Activated B cell treated with CpG ODN at 0.5 μM for 24 hours (primary cell): ENCODE measurements around the gene TASP1. TPM values are rescaled to one million over a fixed set of nuclear protein-coding genes. Genes with fewer than 3 reads are reported as not detected.

Source experiments
- ATAC-seq: fragments of 200-7000 bp; cut with Tn5 transposase; one replicate; pipeline ENCODE4 v1.10.0; 2021; ENCODE audit warnings: low read depth, mild to moderate bottlenecking, moderate library complexity
- CTCF ChIA-PET: fragments of 350-600 bp; sonication (Branson Sonifier 250); formaldehyde crosslinking; loops from one replicate; lab custom pipeline; 2021; ENCODE audit warnings: antibody characterized with exemption; lab: Charles Lee
- POLR2A ChIA-PET: fragments of 350-600 bp; sonication (Branson Sonifier 250); formaldehyde crosslinking; loops from one replicate; lab custom pipeline; 2021; ENCODE audit warnings: antibody characterized with exemption; lab: Charles Lee
- DNase-seq: peaks from one replicate; pipeline ENCODE4 v3.0.0; 2022
- H3K27ac Mint-ChIP-seq: one replicate; pipeline ENCODE4 v1.8.0; 2020; ENCODE audit warnings: mixed read lengths
- H3K27me3 Mint-ChIP-seq: one replicate; pipeline ENCODE4 v1.8.0; 2021; ENCODE audit warnings: mixed read lengths
- H3K36me3 Mint-ChIP-seq: one replicate; pipeline ENCODE4 v1.8.0; 2021; ENCODE audit warnings: low read depth, mixed read lengths
- H3K4me1 Mint-ChIP-seq: one replicate; pipeline ENCODE4 v1.8.0; 2021; ENCODE audit warnings: mixed read lengths
- H3K4me3 Mint-ChIP-seq: one replicate; pipeline ENCODE4 v1.8.0; 2020; ENCODE audit warnings: mild to moderate bottlenecking, mixed read lengths
- H3K9me3 Mint-ChIP-seq: one replicate; pipeline ENCODE4 v1.8.0; 2020; ENCODE audit warnings: mixed read lengths
- CTCF ChIP-seq: fragments of 200-600 bp; IDR thresholded peaks from one replicate; pipeline ENCODE4 v1.8.0; 2022; ENCODE audit warnings: antibody characterized with exemption, mild to moderate bottlenecking
- intact Hi-C: fragments of 100-400 bp; cut with micrococcal nuclease; formaldehyde crosslinking; loops from one replicate; pipeline ENCODE4 v1.15.1; 2024
- total RNA-seq: library from RNA; stranded (reverse); gene quantifications from 2 replicates; pipeline ENCODE4 v1.2.3, GENCODE V29; 2022

The TASP1 gene
- total RNA-seq, 1 donor from 2014 or later: 20.6 TPM

- CTCF ChIA-PET: no interaction called here
- intact Hi-C loops: loop anchor here (2.0 kb wide), 1 partner anchor 15 kb away; no protein-coding TSS in a partner anchor
- POLR2A ChIA-PET: no interaction called here
- DNase-seq (no peak), ATAC-seq (no peak)
- no peaks in the 10 kb centered on the region for H3K4me1 Mint-ChIP-seq
- no peak for TF ChIP-seq CTCF
- H3K27ac Mint-ChIP-seq: no peak overlapping the region
- no peaks in the 10 kb centered on the region for H3K27me3 Mint-ChIP-seq
- H3K36me3 Mint-ChIP-seq: peaks cover 61% of the 10 kb centered on the region
- no peak overlapping the region for H3K4me3 Mint-ChIP-seq
- H3K9me3 Mint-ChIP-seq: peaks cover 33% of the 10 kb centered on the region
Measured at GRCh38 chr20:13507646-13508045, 131.1 kb downstream of the TASP1 start.

GRCh38 chr20:13501500-13501899 lies 137.2 kb downstream of the TASP1 start:
- CTCF ChIA-PET: no interaction called here
- TF ChIP-seq CTCF: no peak
- intact Hi-C loops: no loop called here
- H3K9me3 Mint-ChIP-seq: peaks cover 44% of the 10 kb centered on the region
- no peak for ATAC-seq
- peaks cover 79% of the 10 kb centered on the region for H3K36me3 Mint-ChIP-seq
- no peaks in the 10 kb centered on the region for H3K4me1 Mint-ChIP-seq
- DNase-seq: no peak
- H3K27ac Mint-ChIP-seq: no peak overlapping the region
- no peak overlapping the region for H3K4me3 Mint-ChIP-seq
- POLR2A ChIA-PET: no interaction called here
- H3K27me3 Mint-ChIP-seq: no peaks in the 10 kb centered on the region

GRCh38 chr20:13494019-13494418 lies 144.7 kb downstream of the TASP1 start:
- Mint-ChIP-seq H3K27me3 (no peaks in the 10 kb centered on the region), H3K4me3 (no peak overlapping the region), H3K4me1 (no peaks in the 10 kb centered on the region), H3K27ac (no peak overlapping the region), H3K9me3 (peaks cover 6% of the 10 kb centered on the region), H3K36me3 (peaks cover 29% of the 10 kb centered on the region)
- CTCF ChIA-PET: no interaction called here
- POLR2A ChIA-PET: no interaction called here
- TF ChIP-seq CTCF: no peak
- DNase-seq (no peak), ATAC-seq (no peak)
- intact Hi-C loops: no loop called here

- peaks cover 2% of the 10 kb centered on the region for H3K9me3 Mint-ChIP-seq
- no peak overlapping the region for H3K4me3 Mint-ChIP-seq
- H3K27me3 Mint-ChIP-seq: no peaks in the 10 kb centered on the region
- ChIA-PET CTCF (no interaction called here), POLR2A (no interaction called here)
- H3K36me3 Mint-ChIP-seq: peaks cover 23% of the 10 kb centered on the region
- no peak for ATAC-seq
- no peak overlapping the region for H3K27ac Mint-ChIP-seq
- TF ChIP-seq CTCF: no peak
- DNase-seq: no peak
- no peaks in the 10 kb centered on the region for H3K4me1 Mint-ChIP-seq
- intact Hi-C loops: loop anchor here (2.0 kb wide), 1 partner anchor 14 kb away; no protein-coding TSS in a partner anchor
Measured at GRCh38 chr20:13493143-13493542, 145.6 kb downstream of the TASP1 start.

- intact Hi-C loops: loop anchor here (2.0 kb wide), 1 partner anchor 15 kb away; no protein-coding TSS in a partner anchor
- TF ChIP-seq CTCF: no peak
- Mint-ChIP-seq H3K4me1 (no peaks in the 10 kb centered on the region), H3K36me3 (peaks cover 13% of the 10 kb centered on the region), H3K27me3 (no peaks in the 10 kb centered on the region), H3K27ac (no peak overlapping the region), H3K9me3 (no peaks in the 10 kb centered on the region), H3K4me3 (no peak overlapping the region)
- ATAC-seq: no peak
- ChIA-PET CTCF (no interaction called here), POLR2A (no interaction called here)
- no peak for DNase-seq
Measured at GRCh38 chr20:13492001-13492481, 146.7 kb downstream of the TASP1 start.
